OCI-LY1 (cell line): ENCODE data around the gene SIRT7.

ENCODE experiments used
- H2AFZ ChIP-seq: fragments of 200-600 bp; sonication (generic), shearing (Covaris generic); 2 replicates; pipeline ENCODE4 v1.6.0; 2014; ENCODE audit warnings: antibody characterized with exemption, mild to moderate bottlenecking, low read length
- H3F3A ChIP-seq: fragments of 200-600 bp; sonication (generic), shearing (Covaris generic); 2 replicates; pipeline ENCODE4 v1.6.0; 2014; ENCODE audit warnings: mild to moderate bottlenecking, antibody characterized with exemption, low read length, moderate library complexity; ENCODE audit not compliant: insufficient read depth
- H3K27ac ChIP-seq: fragments of 200-600 bp; sonication (generic); 2 replicates; pipeline ENCODE4 v1.5.1; 2014; ENCODE audit warnings: low read length, mixed run types, mild to moderate bottlenecking, low read depth; ENCODE audit not compliant: poor library complexity, severe bottlenecking
- H3K27me3 ChIP-seq: fragments of 200-600 bp; sonication (generic); 2 replicates; pipeline ENCODE4 v1.6.0; 2014; ENCODE audit warnings: antibody characterized with exemption, mild to moderate bottlenecking, low read length, moderate library complexity; ENCODE audit not compliant: insufficient read depth
- H3K36me3 ChIP-seq: fragments of 200-600 bp; sonication (generic); 2 replicates; pipeline ENCODE4 v1.6.1; 2014; ENCODE audit warnings: mild to moderate bottlenecking, antibody characterized with exemption, low read length, moderate library complexity, mixed read lengths; ENCODE audit not compliant: insufficient read depth
- H3K4me1 ChIP-seq: fragments of 200-600 bp; sonication (generic); 2 replicates; pipeline ENCODE4 v1.5.1; 2014; ENCODE audit warnings: mild to moderate bottlenecking, low read length, moderate library complexity; ENCODE audit not compliant: insufficient read depth, severe bottlenecking
- H3K4me2 ChIP-seq: fragments of 200-600 bp; sonication (generic), shearing (Covaris generic); 2 replicates; pipeline ENCODE4 v1.6.1; 2014; ENCODE audit warnings: low read length
- H3K4me3 ChIP-seq: fragments of 200-600 bp; sonication (generic); 2 replicates; pipeline ENCODE4 v1.5.1; 2014; ENCODE audit warnings: low read length, low read depth, mild to moderate bottlenecking, mixed read lengths; ENCODE audit not compliant: poor library complexity, severe bottlenecking
- H3K79me2 ChIP-seq: fragments of 200-600 bp; shearing (Covaris generic); 2 replicates; pipeline ENCODE4 v1.6.1; 2016; ENCODE audit warnings: mixed run types, low read length, mixed read lengths; ENCODE audit not compliant: insufficient read depth
- H3K9ac ChIP-seq: fragments of 200-600 bp; sonication (generic), shearing (Covaris generic); 2 replicates; pipeline ENCODE4 v1.6.1; 2014; ENCODE audit warnings: mild to moderate bottlenecking, low read length, mixed read lengths
- H3K9me2 ChIP-seq: fragments of 200-600 bp; sonication (generic), shearing (Covaris generic); 2 replicates; pipeline ENCODE4 v1.6.1; 2014; ENCODE audit warnings: low read depth, mild to moderate bottlenecking, low read length, mixed read lengths
- H3K9me3 ChIP-seq: fragments of 200-600 bp; shearing (Covaris generic); 2 replicates; pipeline ENCODE4 v1.6.1; 2014; ENCODE audit warnings: low read length, mixed read lengths
- H4K20me1 ChIP-seq: fragments of 200-600 bp; sonication (generic), shearing (Covaris generic); 2 replicates; pipeline ENCODE4 v1.6.0; 2016; ENCODE audit warnings: mild to moderate bottlenecking, low read length; ENCODE audit not compliant: insufficient read depth
- CTCF ChIP-seq: fragments of 200-600 bp; sonication (generic), shearing (Covaris generic); IDR thresholded peaks from 2 replicates; pipeline ENCODE4 v1.5.1; 2017; ENCODE audit warnings: mild to moderate bottlenecking, antibody characterized with exemption, low read length, moderate library complexity, mixed read lengths
- EZH2 ChIP-seq: fragments of 200-600 bp; sonication (generic), shearing (Covaris generic); IDR thresholded peaks from 2 replicates; pipeline ENCODE4 v1.8.0; 2017; ENCODE audit warnings: borderline replicate concordance, mixed run types, mild to moderate bottlenecking, antibody characterized with exemption, low read length, moderate library complexity, mixed read lengths

Gene SIRT7

DNA sequence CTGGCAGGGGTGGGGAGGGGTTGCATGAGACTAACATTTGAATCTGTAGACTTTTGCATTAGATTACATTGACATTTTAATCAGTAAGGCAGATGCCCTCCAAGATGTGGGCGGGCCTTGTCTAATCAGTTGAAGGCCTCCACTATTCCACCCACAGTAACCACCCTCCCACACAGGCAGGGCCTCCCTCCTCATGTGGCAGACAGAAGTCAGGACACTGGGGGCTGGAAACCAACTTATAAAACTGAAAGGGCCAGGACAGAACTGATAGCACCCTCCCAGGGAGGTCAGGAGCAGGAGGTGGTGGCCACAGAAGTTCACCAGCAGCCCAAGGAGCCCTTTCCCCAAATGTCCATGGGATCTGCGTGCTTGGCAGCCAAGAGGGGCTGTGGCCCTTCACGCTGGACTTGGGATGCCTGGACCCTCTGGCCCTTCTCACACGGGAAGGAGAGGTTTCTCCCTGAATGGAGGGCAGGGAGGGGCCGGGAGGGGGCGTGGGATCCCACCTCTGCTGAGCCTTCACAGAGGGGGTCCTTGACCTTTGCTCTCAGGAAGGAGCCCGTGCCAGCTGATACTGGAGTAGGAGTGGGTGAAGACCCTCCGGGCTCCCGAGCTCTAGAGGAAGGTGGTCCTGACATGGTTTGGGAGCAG lies 14.5 kb upstream of the SIRT7 start:
- TF ChIP-seq EZH2 (no peak), CTCF (no peak)

DNA sequence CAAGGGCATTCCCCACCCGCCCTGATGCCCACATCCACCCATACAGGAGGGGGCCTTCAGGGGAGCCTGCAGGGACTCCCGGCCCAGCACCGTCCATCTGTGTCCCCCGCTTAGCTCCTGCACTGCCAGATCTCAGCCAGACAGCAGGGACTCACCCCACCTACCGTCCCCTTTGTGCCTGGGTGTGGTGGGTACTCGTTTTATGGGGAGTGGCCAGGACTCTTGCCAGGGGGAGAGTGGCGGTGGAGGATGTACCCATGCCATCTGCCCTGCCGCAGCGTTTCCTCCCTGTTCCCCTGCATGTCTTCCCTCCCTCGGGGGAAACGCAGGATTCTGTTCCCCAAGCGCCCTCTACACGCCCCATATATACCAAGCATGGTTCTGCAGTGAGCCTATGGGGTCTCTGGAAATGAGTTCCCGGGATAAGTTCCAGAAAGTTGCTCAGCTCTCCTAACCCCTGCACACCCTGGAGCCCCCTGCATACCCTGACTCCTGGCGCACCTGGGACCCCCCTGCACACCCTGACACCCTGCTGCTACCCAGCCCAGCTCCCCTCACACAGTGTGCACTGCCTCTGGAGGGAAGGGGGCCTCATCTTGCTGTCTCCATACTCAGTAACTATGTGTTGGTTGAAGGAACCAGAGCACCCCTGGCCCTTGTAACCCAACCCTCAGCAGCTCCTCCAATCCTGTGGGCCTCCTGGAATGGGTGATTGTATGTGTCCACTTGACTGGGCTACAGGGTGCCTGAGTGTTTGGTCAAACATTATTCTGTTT lies 13.8 kb upstream of the SIRT7 start:
- Histone ChIP-seq H3K36me3 (no peaks in the 10 kb centered on the region), H4K20me1 (no peaks in the 10 kb centered on the region), H3K9me3 (no peaks in the 10 kb centered on the region), H3K9me2 (no peaks in the 10 kb centered on the region), H3K27me3 (peaks cover 3% of the 10 kb centered on the region; the same call in 1 of the 2 replicates), H3K4me1 (peaks cover 10% of the 10 kb centered on the region), H3K9ac (no peak overlapping the region), H3K4me3 (no peak overlapping the region), H3F3A (no peaks in the 10 kb centered on the region), H3K79me2 (no peaks in the 10 kb centered on the region), H2AFZ (no peak overlapping the region), H3K27ac (no peak overlapping the region), H3K4me2 (no peak overlapping the region)
- TF ChIP-seq CTCF (no peak), EZH2 (no peak)

More for the DNA sequence above, 14.5 kb upstream of the SIRT7 start:
- Histone ChIP-seq H3K4me2 (no peak overlapping the region), H3K9me3 (no peaks in the 10 kb centered on the region), H4K20me1 (no peaks in the 10 kb centered on the region), H3K27me3 (peaks cover 3% of the 10 kb centered on the region; the same call in 1 of the 2 replicates), H3K9ac (no peak overlapping the region), H3K79me2 (no peaks in the 10 kb centered on the region), H3K4me3 (no peak overlapping the region), H3K9me2 (no peaks in the 10 kb centered on the region), H2AFZ (no peak overlapping the region), H3K4me1 (peaks cover 15% of the 10 kb centered on the region), H3K36me3 (no peaks in the 10 kb centered on the region), H3K27ac (no peak overlapping the region), H3F3A (no peaks in the 10 kb centered on the region)

- no peak overlapping the region for H2AFZ ChIP-seq
- H3F3A ChIP-seq: no peaks in the 10 kb centered on the region
- H3K4me1 ChIP-seq: peaks cover 9% of the 10 kb centered on the region
- no peak overlapping the region for H3K9ac ChIP-seq
- no peak overlapping the region for H3K4me2 ChIP-seq
- no peak for TF ChIP-seq CTCF
- H3K36me3 ChIP-seq: no peaks in the 10 kb centered on the region
- H3K79me2 ChIP-seq: peaks cover 5% of the 10 kb centered on the region; the same call in 1 of the 2 replicates
- no peaks in the 10 kb centered on the region for H3K9me2 ChIP-seq
- H3K27ac ChIP-seq: no peak overlapping the region
- H3K27me3 ChIP-seq: peaks cover 3% of the 10 kb centered on the region; the same call in 1 of the 2 replicates
- H4K20me1 ChIP-seq: no peaks in the 10 kb centered on the region
- H3K9me3 ChIP-seq: no peaks in the 10 kb centered on the region
- no peak overlapping the region for H3K4me3 ChIP-seq
These were observed 13.2 kb upstream of the SIRT7 start for GRCh38 chr17:81931189-81931556.
